NCI-H82 treated with DMSO at 0.1 percent for 48 hours (cell line): ENCODE data around the gene DENND2D.

ENCODE experiments used
- DNase-seq: peaks from one replicate; lab custom pipeline; 2025; ENCODE audit not compliant: unreplicated experiment; lab: John Stamatoyannopoulos, UW

The DENND2D gene

DNA sequence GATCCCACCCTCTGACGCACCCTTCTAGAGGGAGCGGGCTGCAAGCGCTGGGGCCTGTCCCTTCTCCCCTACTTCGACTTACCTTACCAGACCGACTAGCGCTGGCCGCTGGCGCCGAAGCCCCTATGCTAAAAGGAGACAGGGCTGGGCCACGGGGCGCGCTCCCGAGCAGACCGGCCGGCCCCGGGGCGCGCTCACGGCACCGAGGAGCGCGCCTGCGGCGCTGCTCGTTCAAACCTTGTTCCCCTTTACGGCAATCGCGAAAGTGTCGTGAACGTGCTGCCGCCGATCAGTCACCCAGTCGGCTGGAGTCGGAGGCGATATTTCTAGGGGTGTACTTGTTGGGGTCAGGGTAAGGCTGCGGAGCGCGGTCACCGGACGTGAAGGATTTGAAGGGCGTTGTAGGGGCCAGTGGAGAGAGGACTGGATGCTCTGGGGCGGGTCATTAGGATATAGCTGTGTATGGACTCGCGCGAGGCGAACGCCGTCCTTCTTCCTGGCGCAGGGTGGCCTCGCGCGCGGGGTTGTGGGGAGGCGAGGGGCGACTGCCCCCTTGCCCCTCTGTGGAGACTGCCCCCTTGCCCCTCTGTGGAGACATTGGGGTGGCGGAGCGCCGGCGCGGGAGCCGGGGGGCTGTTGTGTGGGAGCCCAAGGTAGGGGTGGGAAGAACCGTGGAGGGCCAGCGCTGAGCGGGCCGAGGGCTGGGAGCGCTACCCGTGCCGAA is 60.3 kb downstream of the DENND2D start, which contains the start of the genes CEPT1 and DRAM2:
Gene CEPT1 (plus strand): TSS at position 268 of the 724 bp plus-strand sequence. CDS start 7,492 bp downstream, outside the sequence.
Gene DRAM2 (minus strand): TSS at position 138 of the 724 bp plus-strand sequence. CDS start 8,539 bp downstream, outside the sequence.
- peak; percentile 74 for DNase-seq

- DNase-seq = peak; percentile 36
Observed at GRCh38 chr1:111139324-111139955, 61.0 kb downstream of the DENND2D start.
